Astrocyte (in vitro differentiated cells and primary cell): Measurements from ENCODE around the gene CAMKMT. TPM values are rescaled to one million over a fixed set of nuclear protein-coding genes. Genes with fewer than 3 reads are reported as not detected.

Experiments used
- DNase-seq: peaks from one replicate; pipeline ENCODE4 v3.0.0-alpha.2; 2010; ENCODE audit warnings: low read depth
- FAIRE-seq: peaks from 2 replicates; lab custom pipeline; 2011; peaks lifted over from hg19 to GRCh38; lab: Jason Lieb, UNC
- H2AFZ ChIP-seq: 2 replicates; pipeline ENCODE4 v1.6.0; 2012; ENCODE audit warnings: low read depth, low read length, inconsistent platforms
- H3K27ac ChIP-seq: 2 replicates; pipeline ENCODE4 v1.5.1; 2011; ENCODE audit warnings: low read depth, low read length, inconsistent platforms
- H3K27me3 ChIP-seq: 2 replicates; pipeline ENCODE4 v1.6.0; 2011; ENCODE audit warnings: low read length, inconsistent platforms; ENCODE audit not compliant: insufficient read depth
- H3K36me3 ChIP-seq: 2 replicates; pipeline ENCODE4 v1.5.1; 2011; ENCODE audit warnings: low read length, inconsistent platforms; ENCODE audit not compliant: insufficient read depth
- H3K4me1 ChIP-seq: 2 replicates; pipeline ENCODE4 v1.5.1; 2011; ENCODE audit warnings: low read length, inconsistent platforms; ENCODE audit not compliant: insufficient read depth
- H3K4me2 ChIP-seq: 2 replicates; pipeline ENCODE4 v1.6.0; 2012; ENCODE audit warnings: low read length, inconsistent platforms
- H3K4me3 ChIP-seq: 2 replicates; pipeline ENCODE4 v1.5.1; 2011; ENCODE audit warnings: low read depth, mild to moderate bottlenecking, low read length, inconsistent platforms; ENCODE audit not compliant: insufficient read depth
- H3K79me2 ChIP-seq: 2 replicates; pipeline ENCODE4 v1.6.0; 2012; ENCODE audit warnings: mild to moderate bottlenecking, low read length, inconsistent platforms; ENCODE audit not compliant: insufficient read depth
- H3K9ac ChIP-seq: 2 replicates; pipeline ENCODE4 v1.6.0; 2012; ENCODE audit warnings: mild to moderate bottlenecking, low read length, inconsistent platforms
- H3K9me3 ChIP-seq: 2 replicates; pipeline ENCODE4 v1.5.1; 2012; ENCODE audit warnings: low read depth, mild to moderate bottlenecking, low read length, inconsistent platforms; ENCODE audit not compliant: insufficient read depth
- H4K20me1 ChIP-seq: 2 replicates; pipeline ENCODE4 v1.6.0; 2012; ENCODE audit warnings: low read length, inconsistent platforms; ENCODE audit not compliant: insufficient read depth
- H3K27ac Mint-ChIP-seq: one replicate; pipeline ENCODE4 v1.8.0; 2021; ENCODE audit warnings: mild to moderate bottlenecking, mixed read lengths; ENCODE audit not compliant: unreplicated experiment
- H3K27me3 Mint-ChIP-seq: one replicate; pipeline ENCODE4 v1.8.0; 2021; ENCODE audit warnings: low read depth, mixed read lengths; ENCODE audit not compliant: unreplicated experiment
- H3K36me3 Mint-ChIP-seq: one replicate; pipeline ENCODE4 v1.8.0; 2021; ENCODE audit warnings: low read depth, mixed read lengths; ENCODE audit not compliant: unreplicated experiment
- H3K4me1 Mint-ChIP-seq: one replicate; pipeline ENCODE4 v1.8.0; 2021; ENCODE audit warnings: low read depth, mixed read lengths; ENCODE audit not compliant: unreplicated experiment
- H3K4me3 Mint-ChIP-seq: one replicate; pipeline ENCODE4 v1.8.0; 2021; ENCODE audit warnings: mild to moderate bottlenecking, moderate library complexity, mixed read lengths; ENCODE audit not compliant: unreplicated experiment
- H3K9me3 Mint-ChIP-seq: one replicate; pipeline ENCODE4 v1.8.0; 2021; ENCODE audit warnings: mild to moderate bottlenecking, mixed read lengths; ENCODE audit not compliant: unreplicated experiment
- EZH2 ChIP-seq: IDR thresholded peaks from 2 replicates; pipeline ENCODE4 v1.6.1; 2012; ENCODE audit warnings: mild to moderate bottlenecking, low read length, inconsistent platforms; ENCODE audit not compliant: insufficient read depth
- total RNA-seq: library from RNA; stranded (reverse); gene quantifications from 2 replicates; pipeline ENCODE4 v1.2.1, GENCODE V29; 2021
- TF ChIP-seq, protein P1 (sequence below): IDR thresholded peaks from 2 replicates; pipeline ENCODE4 v1.5.1; 2011; ENCODE audit warnings: low read depth, mild to moderate bottlenecking, inconsistent platforms, low read length, moderate library complexity; ENCODE audit not compliant: insufficient read depth

Gene CAMKMT
- total RNA-seq, 1 donor from 2014 or later, result 9.3 TPM

GRCh38 chr2:44429034-44429433 is 67.3 kb downstream of the CAMKMT start:
- H3K27ac Mint-ChIP-seq, result no peak overlapping the region
- no peak overlapping the region for H3K9ac ChIP-seq
- H3K4me1 ChIP-seq, result no peaks in the 10 kb centered on the region
- H3K4me1 Mint-ChIP-seq, result peaks cover 11% of the 10 kb centered on the region
- H3K9me3 ChIP-seq, result no peaks in the 10 kb centered on the region
- no peak overlapping the region for H3K27ac ChIP-seq
- no peak overlapping the region for H3K4me2 ChIP-seq
- H3K9me3 Mint-ChIP-seq, result no peaks in the 10 kb centered on the region
- H3K36me3 ChIP-seq, result no peaks in the 10 kb centered on the region
- H3K4me3 ChIP-seq, result no peak overlapping the region
- H3K4me3 Mint-ChIP-seq, result no peak overlapping the region
- no peaks in the 10 kb centered on the region for H4K20me1 ChIP-seq
- peak; percentile 8 for DNase-seq
- no peaks in the 10 kb centered on the region for H3K27me3 Mint-ChIP-seq
- FAIRE-seq, result no peak
- TF ChIP-seq, protein P1, sequence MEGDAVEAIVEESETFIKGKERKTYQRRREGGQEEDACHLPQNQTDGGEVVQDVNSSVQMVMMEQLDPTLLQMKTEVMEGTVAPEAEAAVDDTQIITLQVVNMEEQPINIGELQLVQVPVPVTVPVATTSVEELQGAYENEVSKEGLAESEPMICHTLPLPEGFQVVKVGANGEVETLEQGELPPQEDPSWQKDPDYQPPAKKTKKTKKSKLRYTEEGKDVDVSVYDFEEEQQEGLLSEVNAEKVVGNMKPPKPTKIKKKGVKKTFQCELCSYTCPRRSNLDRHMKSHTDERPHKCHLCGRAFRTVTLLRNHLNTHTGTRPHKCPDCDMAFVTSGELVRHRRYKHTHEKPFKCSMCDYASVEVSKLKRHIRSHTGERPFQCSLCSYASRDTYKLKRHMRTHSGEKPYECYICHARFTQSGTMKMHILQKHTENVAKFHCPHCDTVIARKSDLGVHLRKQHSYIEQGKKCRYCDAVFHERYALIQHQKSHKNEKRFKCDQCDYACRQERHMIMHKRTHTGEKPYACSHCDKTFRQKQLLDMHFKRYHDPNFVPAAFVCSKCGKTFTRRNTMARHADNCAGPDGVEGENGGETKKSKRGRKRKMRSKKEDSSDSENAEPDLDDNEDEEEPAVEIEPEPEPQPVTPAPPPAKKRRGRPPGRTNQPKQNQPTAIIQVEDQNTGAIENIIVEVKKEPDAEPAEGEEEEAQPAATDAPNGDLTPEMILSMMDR, result no peak
- TF ChIP-seq EZH2, result no peak
- H3K27me3 ChIP-seq, result no peaks in the 10 kb centered on the region
- no peak overlapping the region for H2AFZ ChIP-seq
- peaks cover 1% of the 10 kb centered on the region for H3K36me3 Mint-ChIP-seq
- H3K79me2 ChIP-seq, result no peaks in the 10 kb centered on the region

GRCh38 chr2:44430342-44430741 is 68.6 kb downstream of the CAMKMT start:
- no peak for FAIRE-seq
- Mint-ChIP-seq H3K4me3 (no peak overlapping the region), H3K9me3 (no peaks in the 10 kb centered on the region), H3K27me3 (no peaks in the 10 kb centered on the region), H3K36me3 (peaks cover 1% of the 10 kb centered on the region), H3K4me1 (peaks cover 11% of the 10 kb centered on the region), H3K27ac (no peak overlapping the region)
- Histone ChIP-seq H3K4me2 (no peak overlapping the region), H3K27me3 (no peaks in the 10 kb centered on the region), H3K27ac (no peak overlapping the region), H3K9ac (no peak overlapping the region), H3K9me3 (no peaks in the 10 kb centered on the region), H3K4me1 (no peaks in the 10 kb centered on the region), H3K79me2 (no peaks in the 10 kb centered on the region), H3K4me3 (no peak overlapping the region), H2AFZ (no peak overlapping the region), H4K20me1 (no peaks in the 10 kb centered on the region), H3K36me3 (no peaks in the 10 kb centered on the region)
- no peak for DNase-seq
- TF ChIP-seq EZH2, result no peak
- TF ChIP-seq, protein P1, result no peak

DNA sequence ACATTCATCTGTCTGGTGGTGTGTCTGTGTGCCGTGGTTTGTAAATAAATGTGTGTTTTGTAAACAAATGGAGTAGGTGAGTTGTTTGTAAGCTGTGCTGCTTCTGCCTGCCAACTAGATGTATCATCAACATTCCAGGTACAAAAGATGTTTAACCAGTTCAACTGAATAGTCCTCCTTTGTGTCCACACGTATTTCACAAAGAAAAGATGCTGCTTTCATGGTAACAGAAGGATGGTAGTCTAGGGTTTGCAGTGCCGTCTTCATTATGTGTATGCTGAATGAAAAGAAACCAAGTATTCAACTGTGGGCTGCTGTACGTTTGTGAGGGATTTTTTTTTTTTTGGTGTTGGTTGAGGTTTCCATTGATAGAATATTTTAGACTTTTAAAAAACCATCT is 72.1 kb downstream of the CAMKMT start:
- TF ChIP-seq, protein P1, result no peak
- TF ChIP-seq EZH2, result no peak
- no peaks in the 10 kb centered on the region for H3K4me1 ChIP-seq
- no peak for FAIRE-seq
- no peaks in the 10 kb centered on the region for H4K20me1 ChIP-seq
- no peaks in the 10 kb centered on the region for H3K9me3 ChIP-seq
- Mint-ChIP-seq H3K9me3 (no peaks in the 10 kb centered on the region), H3K27me3 (no peaks in the 10 kb centered on the region), H3K4me1 (peaks cover 11% of the 10 kb centered on the region), H3K27ac (no peak overlapping the region), H3K36me3 (no peaks in the 10 kb centered on the region), H3K4me3 (no peak overlapping the region)
- H3K36me3 ChIP-seq, result no peaks in the 10 kb centered on the region
- no peak overlapping the region for H3K9ac ChIP-seq
- H3K4me3 ChIP-seq, result no peak overlapping the region
- no peak overlapping the region for H3K27ac ChIP-seq
- no peaks in the 10 kb centered on the region for H3K79me2 ChIP-seq
- no peak overlapping the region for H3K4me2 ChIP-seq
- no peak for DNase-seq
- H3K27me3 ChIP-seq, result no peaks in the 10 kb centered on the region
- H2AFZ ChIP-seq, result no peak overlapping the region
